GM12878 (cell line): ENCODE data around the gene LRFN2.

Source experiments
- EP300 ChIP-seq, 2 experiments: fragments of 150-350 bp in 1 of 2; IDR thresholded peaks; 2 replicates each; pipeline ENCODE4 v1.6.1; 2011 to 2012; ENCODE audit warnings: low read depth in 2 of 2, low read length in 2 of 2, borderline replicate concordance in 1 of 2, improper control_type of control experiment in 1 of 2, inconsistent platforms in 1 of 2; ENCODE audit not compliant: control insufficient read depth in 1 of 2
- NRF1 ChIP-seq: conservative IDR thresholded peaks from 2 replicates; pipeline ENCODE4 v1.6.1; 2011; ENCODE audit warnings: mild to moderate bottlenecking, low read depth, low read length, improper control_type of control experiment
- SP1 ChIP-seq: IDR thresholded peaks from one replicate; pipeline ENCODE4 v1.6.1; 2011; ENCODE audit warnings: low read depth, low read length
- ZSCAN29 ChIP-seq: fragments of 450-650 bp; IDR thresholded peaks from 2 replicates; pipeline ENCODE4 v1.6.1; 2017; ENCODE audit warnings: mild to moderate bottlenecking, moderate library complexity
- TF ChIP-seq, protein P1 (sequence below), 3 experiments: IDR thresholded peaks in 2 of 3; conservative IDR thresholded peaks in 1 of 3; 2 replicates each; pipeline ENCODE4 v1.5.1; 2011; ENCODE audit warnings: low read depth in 3 of 3, low read length in 3 of 3, mild to moderate bottlenecking in 3 of 3, control low read depth in 2 of 3, moderate library complexity in 2 of 3, inconsistent platforms in 1 of 3, mixed read lengths in 1 of 3; ENCODE audit not compliant: control insufficient read depth in 2 of 3, insufficient read depth in 1 of 3; ENCODE audit errors: extremely low read depth in 1 of 3

DNA sequence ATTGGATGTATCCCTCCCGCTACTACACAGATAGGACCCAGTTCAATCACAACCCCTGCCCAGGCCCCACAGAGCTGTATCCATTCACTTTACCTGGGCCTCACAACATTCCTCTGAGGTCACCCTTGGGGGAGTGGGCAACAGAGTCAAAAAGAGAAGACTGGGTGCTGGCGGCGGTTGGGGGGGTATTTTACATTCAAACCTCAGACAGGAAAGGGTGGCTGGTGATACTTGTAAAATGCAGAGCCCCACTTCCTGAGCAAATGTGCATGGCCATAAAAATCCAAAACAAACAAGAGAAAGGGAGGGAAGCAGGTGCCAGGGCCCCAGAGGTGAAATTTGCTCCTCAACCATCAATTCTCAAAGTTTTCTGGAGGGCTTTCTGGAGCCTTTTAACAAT, 3.5 kb downstream of the LRFN2 start:
- TF ChIP-seq SP1 (no peak), EP300 (IDR thresholded peaks at IDR 0.05; ENCODE audit: borderline replicate concordance in 1 of 2, control insufficient read depth in 1 of 2, low read depth in 2 of 2, low read length in 2 of 2) (no peak), ZSCAN29 (no peak), NRF1 (no peak)
- TF ChIP-seq, protein P1, sequence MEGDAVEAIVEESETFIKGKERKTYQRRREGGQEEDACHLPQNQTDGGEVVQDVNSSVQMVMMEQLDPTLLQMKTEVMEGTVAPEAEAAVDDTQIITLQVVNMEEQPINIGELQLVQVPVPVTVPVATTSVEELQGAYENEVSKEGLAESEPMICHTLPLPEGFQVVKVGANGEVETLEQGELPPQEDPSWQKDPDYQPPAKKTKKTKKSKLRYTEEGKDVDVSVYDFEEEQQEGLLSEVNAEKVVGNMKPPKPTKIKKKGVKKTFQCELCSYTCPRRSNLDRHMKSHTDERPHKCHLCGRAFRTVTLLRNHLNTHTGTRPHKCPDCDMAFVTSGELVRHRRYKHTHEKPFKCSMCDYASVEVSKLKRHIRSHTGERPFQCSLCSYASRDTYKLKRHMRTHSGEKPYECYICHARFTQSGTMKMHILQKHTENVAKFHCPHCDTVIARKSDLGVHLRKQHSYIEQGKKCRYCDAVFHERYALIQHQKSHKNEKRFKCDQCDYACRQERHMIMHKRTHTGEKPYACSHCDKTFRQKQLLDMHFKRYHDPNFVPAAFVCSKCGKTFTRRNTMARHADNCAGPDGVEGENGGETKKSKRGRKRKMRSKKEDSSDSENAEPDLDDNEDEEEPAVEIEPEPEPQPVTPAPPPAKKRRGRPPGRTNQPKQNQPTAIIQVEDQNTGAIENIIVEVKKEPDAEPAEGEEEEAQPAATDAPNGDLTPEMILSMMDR (IDR thresholded peaks at IDR 0.05 in 2 of 3, conservative IDR thresholded peaks at IDR 0.05 in 1 of 3; ENCODE audit: control insufficient read depth in 2 of 3, extremely low read depth in 1 of 3, insufficient read depth in 1 of 3, low read depth in 3 of 3, low read length in 3 of 3) = no peak
